GM19372 (cell line): Measurements from ENCODE around the gene NOTUM.
"Not testable (repeated sequence)": the region's sequence is repeated elsewhere in the genome, so short reads cannot be mapped to it uniquely, and the experiment has no call there.

Experiments used
- ATAC-seq: cut with Tn5 transposase; IDR thresholded peaks from one replicate; pipeline ENCODE4 v1.9.1; 2021; ENCODE audit warnings: mild to moderate bottlenecking, low read depth, moderate library complexity; ENCODE audit not compliant: unreplicated experiment

NOTUM gene

DNA sequence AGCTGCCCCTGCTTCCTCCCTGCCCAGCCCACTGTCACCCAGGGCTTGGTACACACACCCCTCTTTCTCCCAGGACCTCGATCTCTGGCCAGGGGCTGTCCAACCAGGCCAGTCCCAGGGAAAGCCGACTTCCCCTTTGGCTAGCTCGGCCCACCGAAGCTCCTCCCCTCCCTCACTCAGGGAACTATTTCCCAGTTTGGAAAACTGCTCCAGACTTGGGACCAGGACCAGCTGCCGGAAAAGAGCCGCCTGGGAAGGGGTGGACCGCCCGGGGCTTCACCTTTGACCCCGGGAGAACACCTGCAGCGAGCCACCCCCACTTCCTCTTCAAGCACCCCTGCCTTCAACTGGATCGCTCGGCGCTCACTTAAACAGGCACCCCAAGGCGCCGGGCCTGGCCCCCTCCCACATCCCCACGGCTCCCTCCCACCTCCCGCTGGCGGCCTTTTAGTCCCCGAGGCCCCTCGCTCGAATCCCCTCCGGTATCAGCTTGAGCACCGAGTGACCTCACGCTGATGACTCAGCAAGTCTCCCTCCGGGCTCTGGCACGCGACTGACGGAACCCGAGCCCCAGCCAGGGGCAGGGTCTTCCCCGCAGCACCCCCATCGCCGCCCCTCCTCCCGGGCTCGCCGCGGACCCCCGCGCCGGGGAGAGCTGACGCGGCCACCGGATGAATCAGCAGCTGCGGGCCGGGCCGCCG lies 34.4 kb downstream of the NOTUM start:
- peak; percentile 14 for ATAC-seq

DNA sequence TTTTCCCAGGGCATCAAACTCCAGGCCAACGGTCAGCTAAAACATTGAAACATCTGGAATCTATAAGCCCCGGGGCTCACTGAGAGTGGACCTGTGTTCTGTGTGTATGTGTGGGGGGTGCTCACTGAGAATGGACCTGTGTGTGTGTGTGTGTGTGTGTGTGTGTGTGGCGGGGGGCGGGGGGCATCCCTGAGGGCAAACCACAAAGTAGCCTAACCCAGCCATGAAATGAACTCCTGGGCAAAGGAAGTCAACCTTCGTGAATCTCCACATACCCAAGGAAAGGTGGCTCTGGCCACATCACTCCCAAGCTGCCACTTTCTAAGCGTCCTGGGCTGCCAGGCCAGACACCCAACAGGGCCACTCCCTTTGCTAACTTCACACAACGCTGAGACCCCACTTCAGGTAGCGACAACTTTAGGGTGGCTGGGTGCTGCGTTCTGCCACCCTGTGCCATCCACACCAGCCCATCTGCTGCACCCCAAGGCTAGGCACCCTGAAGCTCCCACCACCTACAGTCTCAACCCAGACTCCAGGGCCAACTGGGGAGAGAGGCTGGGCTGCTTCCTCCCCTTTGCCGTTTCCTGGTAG lies 35.0 kb downstream of the NOTUM start:
- no peak for ATAC-seq

DNA sequence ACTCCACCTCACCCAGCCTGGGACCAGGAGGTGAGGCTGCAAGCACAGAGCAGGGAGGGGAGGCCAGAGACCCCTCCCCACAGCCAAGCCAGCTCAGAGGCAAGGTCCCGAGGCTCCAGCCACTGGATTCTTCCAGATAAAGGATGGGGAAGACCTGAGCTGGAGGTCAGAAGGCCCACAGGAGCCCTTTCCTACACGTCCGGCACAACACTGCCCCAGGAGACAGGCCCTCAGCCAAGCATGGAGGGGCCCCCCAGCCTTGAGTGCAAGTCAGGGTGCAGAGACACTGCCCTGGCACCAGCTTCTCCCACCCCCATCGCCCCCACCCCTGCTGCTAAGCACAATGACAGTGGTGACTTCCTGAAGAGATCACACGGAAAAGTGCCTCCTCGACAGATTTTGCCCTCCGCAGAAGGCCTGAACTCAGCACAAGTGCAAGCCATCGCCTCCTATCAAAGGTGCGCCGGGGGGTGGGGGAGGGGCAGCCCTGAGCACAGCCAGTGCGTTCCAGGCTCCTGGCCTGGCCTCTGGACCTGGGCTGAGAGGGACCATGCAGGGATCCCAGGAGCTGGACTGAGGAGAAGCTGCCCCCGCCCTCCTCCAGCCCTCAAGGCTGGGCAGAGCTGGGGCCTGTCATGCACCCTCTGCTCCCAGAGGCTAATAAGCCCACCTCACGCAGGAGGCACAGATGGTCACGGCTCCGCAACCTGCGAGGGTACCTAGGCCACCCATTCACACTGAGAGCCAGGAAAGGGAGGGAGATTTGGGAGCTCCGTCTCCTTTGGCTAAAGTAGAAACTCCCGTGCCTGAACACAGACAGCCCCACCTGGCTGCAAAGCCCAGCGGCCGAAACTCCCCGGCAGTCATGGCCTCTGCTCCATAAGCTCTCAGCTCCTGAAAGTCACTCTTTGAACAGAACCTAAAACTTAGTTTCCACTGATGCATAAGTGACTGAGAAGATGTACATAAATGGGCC lies 36.1 kb downstream of the NOTUM start:
- ATAC-seq = no peak

DNA sequence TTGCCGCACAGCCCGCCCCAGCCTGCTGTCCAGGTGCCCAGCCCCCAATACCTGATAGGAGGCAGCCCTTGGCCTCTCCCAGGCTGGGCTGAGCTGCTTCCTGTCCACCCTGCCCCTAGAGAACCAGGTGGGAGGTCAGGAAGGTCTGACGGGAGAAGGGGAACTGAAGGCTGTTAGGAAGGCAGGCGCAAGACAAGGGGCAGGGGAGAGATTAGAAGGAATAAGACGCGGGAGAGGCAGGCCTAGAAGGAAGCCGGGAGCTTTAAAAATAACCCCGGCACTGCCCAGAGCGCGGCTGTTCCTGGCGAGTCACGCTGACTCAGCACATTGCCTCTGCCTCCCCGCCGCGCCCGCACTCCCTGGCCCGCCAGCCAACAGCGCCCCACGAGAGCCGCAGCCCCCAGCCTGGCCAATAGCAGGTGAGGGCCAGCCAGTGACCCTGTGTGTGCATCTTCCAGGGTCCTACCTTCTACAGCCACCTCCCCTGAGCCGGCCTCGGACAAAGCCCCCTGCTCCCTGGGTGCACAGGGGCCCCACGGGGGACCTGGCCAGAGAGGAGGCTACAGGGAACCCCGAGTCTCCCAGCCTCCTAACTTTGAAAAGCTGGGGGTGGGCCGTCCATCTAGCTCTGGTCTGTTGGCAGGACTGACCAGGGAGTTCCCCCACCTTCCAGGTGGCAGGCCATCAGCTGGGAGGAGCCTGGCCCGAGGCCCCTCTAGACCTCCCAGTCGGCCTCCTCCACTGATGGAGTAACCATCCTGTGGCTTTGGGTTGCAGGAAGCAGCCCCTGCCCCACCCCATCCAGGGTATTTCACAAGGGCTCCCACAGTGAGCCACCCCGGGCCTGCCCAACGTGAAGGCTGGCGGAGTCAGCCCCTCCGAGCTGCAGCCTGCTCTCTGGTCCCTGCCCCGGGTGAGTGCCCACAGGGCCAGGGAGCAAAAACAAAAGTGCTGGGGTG lies 37.4 kb downstream of the NOTUM start:
- ATAC-seq = no peak

DNA sequence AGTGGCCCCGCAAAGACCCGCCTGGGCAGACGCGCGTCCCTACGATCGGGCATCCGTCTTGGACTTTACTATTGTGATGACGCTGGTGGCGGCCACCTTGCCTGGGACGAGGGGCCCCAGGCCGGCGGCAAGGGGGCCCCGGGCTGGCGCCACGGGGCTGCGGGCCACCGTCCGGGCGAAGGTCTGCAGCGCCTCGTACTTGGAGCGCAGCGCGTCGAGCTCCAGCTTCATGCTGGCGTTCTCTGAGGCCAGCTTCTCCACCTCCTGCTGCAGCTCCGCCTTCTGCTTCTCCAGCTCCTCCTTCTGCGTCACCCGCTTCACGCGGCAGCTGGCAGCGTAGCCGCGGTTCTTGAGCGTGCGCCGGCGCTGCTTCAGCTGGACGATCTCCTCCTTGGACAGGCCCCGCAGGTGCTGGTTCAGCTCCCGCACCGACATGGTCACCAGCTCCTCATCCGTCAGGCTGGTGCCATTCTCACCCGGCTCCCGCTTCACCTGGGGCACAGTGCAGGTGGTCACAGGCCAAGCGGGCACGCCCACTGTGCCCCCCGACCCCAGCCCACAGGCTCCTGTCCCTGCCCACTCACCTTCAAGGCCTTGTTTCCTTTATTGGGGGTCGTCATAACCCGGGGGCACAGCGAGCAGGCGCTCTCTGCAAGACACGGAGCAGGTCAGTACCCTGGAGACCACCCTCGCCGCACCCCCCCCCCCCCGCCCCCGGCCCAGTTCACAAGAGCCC lies 38.3 kb downstream of the NOTUM start:
- ATAC-seq = no peak

DNA sequence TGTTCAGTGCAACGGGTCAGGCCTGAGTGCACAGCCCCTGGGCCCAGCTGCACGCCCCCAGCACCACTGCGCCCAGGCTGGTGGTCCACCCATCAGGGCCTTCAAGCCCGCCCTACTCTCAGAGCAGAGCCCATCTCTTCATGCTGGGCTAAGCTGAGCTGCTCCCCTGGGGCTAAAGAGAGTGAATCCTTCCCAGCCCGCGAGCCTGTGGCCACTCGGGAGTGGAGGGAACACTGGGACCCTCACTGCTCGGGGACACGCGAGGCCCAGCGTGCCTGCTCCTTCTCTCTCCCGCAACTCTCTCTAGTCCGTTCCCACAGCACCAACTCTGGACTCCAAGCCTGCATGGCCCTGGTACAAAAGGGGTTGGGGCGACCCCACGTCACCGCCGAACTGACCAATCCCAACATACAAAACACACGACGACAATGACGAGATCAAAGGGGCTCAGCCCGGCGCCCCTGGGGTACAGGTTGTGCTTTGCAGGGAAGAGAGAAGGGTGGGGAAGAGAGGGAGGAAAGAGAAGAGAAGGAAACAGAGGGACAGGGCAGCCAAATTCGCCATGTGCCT lies 38.9 kb downstream of the NOTUM start:
- ATAC-seq = no peak

DNA sequence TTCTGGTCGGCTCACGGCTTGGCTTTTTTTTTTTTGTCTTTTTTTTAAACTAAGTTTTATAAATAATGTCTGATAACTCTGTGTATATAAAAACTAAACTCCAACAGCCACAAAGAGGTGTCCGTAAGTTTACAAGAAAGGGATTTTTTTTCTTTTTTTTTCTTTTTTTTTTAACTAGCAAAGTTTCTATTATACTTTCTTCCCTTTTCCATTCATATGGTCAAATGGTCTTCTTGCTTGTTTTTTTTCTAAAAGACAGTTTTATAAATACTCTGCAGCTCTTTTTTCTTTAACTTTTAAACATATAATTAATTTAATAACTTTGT lies 39.5 kb downstream of the NOTUM start:
- no peak for ATAC-seq

DNA sequence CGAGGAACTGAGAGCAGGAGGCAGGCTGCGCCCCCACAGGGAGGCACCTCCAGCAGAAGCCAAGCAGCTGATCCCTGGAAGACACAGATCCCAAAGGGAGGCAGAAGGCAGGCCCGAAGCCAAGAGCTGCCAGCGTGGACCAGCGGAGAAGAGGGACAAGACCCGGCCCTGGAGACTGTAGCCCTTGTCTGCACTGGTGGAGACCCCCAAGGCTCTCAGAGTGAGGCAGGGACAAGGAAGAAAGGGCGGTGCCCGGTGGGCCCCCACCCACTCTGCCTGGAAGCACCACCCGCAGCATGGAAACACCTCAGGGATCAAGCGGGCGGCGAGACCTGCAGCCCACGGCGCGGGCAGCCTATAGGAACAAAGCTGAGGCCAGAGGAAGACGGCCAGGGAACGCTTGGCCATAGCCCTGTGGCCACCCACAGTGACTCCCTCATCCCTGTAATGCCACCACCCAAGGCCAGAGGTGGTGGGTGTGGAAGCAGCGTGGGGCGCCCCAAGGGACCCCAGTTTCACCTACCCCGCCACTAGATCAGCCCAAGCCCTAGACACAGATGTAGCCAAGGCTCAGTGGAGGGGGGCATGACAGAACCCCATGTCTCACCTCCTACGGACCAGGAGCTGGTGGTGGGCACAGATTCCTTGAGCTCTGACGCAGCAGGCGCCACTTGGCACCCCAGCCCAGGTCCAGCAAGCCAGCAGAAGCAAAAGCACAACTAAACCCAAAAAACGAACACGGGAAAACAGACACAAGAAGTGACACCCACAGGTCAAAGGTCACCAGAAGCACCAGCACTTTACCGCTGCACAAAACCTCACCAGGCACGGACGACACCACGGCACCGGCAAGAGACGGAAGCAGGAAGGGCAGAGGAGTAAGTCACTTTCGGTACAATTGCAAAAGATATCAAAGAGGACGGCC lies 40.1 kb downstream of the NOTUM start:
- no peak for ATAC-seq

DNA sequence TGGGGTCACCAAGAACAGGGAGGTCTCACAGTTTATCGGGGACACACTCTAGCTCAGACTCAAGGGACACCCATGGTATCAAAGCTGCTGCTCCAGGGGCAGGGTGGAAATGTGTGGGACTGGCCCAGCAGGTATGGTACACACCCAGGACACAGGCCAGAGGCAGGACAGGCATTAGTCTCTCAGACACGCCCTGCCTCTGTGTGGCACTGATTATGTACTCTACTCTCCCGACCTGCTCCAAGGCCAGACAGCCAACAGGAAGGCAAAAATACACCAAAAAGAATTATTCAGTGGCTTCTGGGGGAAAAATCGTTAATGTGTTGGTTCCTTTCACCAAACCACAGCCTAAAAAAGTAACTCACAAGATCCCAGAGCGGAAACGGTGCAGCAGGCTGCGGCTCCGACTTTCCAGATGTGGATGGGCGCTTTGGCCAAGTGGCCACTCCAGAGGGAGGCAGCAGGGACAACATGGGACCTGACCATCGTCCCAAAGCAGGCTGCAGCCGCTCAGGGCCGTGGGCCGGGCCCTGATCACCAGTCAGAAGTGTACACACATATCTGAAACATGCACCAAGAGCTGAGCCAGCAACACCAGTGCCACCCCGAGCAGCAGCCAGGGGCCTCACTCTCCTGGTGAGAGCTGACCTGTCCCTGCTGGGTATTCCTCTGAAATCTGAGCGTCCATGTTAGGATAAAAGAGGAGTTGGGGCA lies 42.0 kb downstream of the NOTUM start:
- no peak for ATAC-seq

DNA sequence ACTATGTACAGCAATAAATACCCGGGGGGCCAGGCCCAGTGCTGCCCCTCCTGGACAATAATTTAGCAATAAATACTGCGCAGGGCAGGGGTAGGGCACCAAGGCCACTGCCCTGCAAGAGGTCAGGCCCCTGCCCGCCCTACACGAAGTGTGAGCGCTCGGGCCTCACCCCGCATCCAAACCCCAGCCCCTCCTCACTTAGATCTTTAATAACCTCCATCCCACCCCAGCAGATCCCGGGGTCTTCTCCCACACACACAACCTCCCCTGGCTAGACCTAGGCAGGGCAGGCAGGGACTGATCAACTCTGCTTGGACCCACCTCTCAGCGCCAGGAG lies 42.7 kb downstream of the NOTUM start:
- ATAC-seq = not testable (repeated sequence)

DNA sequence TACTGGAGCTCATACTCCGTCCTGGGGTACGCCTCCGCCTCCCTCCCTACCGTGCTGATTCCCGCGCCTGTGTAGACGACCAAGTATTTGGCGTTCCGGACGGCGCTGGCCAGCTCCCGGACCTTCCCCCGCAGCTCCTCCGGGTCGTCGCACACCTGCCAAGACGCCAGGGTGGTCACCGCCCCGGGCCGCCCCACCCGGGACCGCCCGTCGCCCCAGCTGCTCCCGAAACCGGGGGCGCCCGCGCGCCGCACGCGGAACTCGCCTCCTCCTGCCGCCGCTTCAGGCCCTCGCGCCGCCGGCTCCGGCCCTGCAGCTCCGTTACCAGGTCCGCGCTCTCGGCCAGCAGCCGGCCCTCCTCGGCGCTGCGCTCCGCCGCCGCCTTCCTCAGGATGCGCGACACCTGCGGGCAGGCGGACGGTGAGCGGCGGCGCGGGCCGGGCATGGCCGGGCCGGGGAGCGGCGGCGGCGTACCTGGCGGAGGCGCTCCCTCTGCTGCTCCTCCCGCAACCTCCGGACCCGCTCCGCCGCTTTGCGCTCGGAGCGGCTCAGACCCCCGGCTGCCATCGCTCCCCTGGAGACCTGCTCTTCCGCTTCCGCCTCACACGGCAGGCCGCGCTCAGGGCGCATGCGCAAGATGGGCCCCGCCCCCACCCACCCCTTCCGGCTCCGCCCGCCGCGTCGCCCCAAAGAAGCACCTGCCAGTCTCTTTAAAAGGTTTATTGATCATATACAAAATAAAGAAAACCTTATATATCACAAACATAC lies 43.2 kb downstream of the NOTUM start, which contains the start of gene SIRT7:
TSS of gene SIRT7 (minus strand) at position 612 of the 768 bp plus-strand sequence. CDS start at position 567, 45 bp downstream.
- ATAC-seq = peak; percentile 81

DNA sequence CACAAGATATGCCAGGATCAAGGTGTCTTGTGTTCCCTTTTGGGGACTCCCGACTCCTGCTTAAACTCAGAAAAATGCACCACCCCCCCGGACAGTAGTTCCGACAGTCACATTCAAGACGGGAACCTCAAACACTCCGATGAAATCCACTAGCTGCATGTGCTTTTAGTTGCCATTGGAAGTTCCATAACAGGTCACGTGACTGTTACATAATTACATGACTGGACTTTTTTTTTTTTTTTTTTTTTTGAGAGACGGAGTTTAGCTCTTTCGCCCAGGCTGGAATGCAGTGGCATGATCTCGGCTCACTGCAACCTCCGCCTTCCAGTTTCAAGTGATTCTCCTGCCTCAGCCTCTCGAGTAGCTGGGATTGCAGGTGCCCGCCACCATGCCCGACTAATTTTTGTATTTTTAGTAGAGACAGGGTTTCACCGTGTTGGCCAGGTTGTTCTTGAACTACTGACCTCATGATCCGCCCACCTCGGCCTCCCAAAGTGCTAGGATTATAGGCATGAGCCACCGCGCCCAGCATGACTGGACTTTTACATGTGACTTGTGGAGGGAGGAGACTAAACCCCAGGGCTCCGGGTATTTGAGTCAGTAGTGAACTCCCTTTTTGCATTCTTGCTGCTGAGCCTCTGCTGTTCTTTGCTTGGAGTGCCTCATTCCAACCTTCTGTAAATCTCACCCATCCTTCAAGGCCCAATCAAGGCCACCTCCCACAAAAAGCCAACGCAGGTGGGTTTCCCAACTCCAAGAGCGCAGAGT lies 44.6 kb downstream of the NOTUM start:
- ATAC-seq = no peak

DNA sequence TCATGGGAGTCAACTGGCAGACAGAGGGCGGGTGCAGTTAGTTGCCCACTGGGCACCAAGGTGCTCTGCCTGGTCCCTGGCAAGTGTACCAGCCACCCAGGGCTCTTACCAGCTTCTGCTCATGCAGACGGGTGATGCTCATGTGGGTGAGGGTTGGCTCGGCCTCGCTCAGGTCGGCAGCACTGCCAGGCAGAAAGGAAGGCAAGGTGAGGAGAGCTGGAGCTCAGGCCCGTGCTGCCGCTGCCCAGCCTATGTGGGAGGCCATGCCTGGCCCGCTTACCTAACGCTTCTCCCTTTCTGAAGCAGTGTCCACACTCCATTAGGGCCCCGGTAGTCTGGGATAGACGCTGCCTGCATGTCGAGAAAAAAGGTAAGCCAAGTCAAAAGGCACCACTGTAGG lies 45.7 kb downstream of the NOTUM start:
- ATAC-seq = no peak

DNA sequence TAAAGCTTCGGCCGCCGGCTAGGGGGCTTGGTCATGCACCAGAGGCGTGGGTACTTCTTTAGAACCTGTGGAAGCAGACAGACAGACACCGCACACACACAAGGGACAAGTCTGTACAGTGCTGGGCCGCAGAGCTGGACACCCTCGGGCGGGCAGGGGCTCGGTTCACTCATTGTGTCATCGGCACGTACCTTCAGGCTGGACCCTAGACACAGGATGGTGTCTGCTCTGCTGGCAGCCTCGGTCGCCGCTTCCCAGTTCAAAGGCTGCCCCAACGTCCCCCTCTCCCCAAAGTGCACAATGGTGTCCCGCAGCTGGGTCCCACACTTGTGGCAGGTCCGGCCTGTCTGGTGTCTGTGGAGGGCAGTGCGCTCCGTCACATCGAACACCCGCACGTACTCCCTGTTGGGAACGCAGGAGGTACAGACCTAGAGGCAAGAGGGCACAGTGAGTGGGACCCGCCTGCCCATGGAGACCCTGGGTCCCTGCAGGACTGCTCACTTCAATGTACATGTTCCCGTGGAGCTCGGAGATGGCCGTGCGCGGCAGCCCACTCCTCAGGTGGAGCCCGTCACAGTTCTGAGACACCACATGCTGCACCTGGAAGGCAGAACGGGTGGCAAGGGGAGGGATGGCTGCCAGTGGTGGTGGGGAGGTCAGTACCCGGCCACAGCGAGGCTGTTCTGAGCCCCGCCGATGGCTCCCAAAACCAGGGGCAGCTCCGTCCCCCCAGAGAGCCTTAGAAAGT lies 46.7 kb downstream of the NOTUM start:
- no peak for ATAC-seq

DNA sequence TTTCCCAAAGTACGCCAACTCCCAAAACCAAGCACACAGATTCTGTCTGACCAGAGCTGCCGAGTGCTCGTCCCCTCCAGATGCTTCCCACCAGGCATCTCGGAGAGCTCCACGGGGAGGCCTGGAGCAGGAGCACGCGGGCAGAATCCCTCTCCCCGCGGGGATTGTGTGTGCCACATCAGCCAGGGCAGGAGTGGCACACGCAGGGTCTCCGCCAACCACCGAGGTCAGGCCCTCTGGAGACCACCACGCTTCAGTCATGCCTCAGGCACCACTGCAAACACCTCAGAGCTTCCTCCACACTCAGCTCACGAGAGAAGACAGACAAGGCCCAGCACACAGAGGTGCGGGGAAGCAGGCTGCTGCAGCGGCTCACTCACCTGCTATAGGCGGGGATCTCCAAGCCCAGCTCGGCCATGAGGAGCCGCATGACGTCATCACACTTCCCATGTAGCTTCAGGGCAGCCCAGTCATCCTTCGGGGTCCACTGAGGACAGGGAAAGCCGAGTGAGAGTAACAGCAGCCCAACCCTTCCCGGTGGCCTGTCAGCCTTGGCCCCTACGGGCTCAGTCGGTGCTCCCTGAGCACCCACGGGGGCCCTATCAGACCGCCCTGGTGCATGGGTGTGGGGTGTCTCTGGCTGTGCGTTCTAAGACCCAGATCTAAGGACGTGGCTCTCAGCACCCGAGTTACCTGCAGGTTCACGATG lies 47.4 kb downstream of the NOTUM start:
- ATAC-seq = no peak
